ENCODE data around the gene ATAD3A. TPM values are rescaled to one million over a fixed set of nuclear protein-coding genes. Genes with fewer than 3 reads are reported as not detected.
"Not testable (repeated sequence)": the region's sequence is repeated elsewhere in the genome, so short reads cannot be mapped to it uniquely, and the experiment has no call there.

Gene ATAD3A
- total and polyA plus RNA-seq, 9 of the 15 experiments (the other 6 are each of a cell fraction or from before 2014, with no cell fraction given): 0.10 to 173 (median 36.7) TPM

- TF ChIP-seq CC2D1A (IDR thresholded peaks at IDR 0.05): peak; percentile 50; the same call in 1 of the 2 replicates
- peak; percentile 78 for TF ChIP-seq DACH1 (IDR thresholded peaks at IDR 0.05; ENCODE audit: partially characterized antibody)
- TF ChIP-seq MNT (conservative IDR thresholded peaks at IDR 0.05): peak; percentile 73 to 75
- TF ChIP-seq TOE1 (IDR thresholded peaks at IDR 0.05; ENCODE audit: borderline replicate concordance): peak; percentile 94
- TF ChIP-seq TOE1 (CRISPR knock-in tag; IDR thresholded peaks at IDR 0.05; ENCODE audit: borderline replicate concordance, low read depth); PBX2 (CRISPR knock-in tag; IDR thresholded peaks at IDR 0.05; ENCODE audit: low read depth): not testable (repeated sequence)
- peak; percentile 72 for TF ChIP-seq BCOR (IDR thresholded peaks at IDR 0.05)
- TF ChIP-seq LEF1 (IDR thresholded peaks at IDR 0.05): peak; percentile 75; the same call in 1 of the 2 replicates
- TF ChIP-seq PBX2 (tag; conservative IDR thresholded peaks at IDR 0.05; ENCODE audit: low read depth): peak; percentile 87
- TF ChIP-seq ARID1B (IDR thresholded peaks at IDR 0.05): peak; percentile 51; the same call in 1 of the 2 replicates
- peak; percentile 74; the same call in 1 of the 2 replicates for TF ChIP-seq TARDBP (IDR thresholded peaks at IDR 0.05)
- TF ChIP-seq MTA3 (IDR thresholded peaks at IDR 0.05; ENCODE audit: borderline replicate concordance): peak; percentile 40; the same call in 1 of the 2 replicates
- peak; percentile 66 for TF ChIP-seq DPF2 (IDR thresholded peaks at IDR 0.05)
- TF ChIP-seq FOSL1 (tag; conservative IDR thresholded peaks at IDR 0.05): 0 out of 2 replicates have a peak, but pooled peaks have one; percentile 38
- peak in 1 of 2 experiments; percentile 20; a peak in 1 of 4 replicates for TF ChIP-seq ZNF318 (IDR thresholded peaks at IDR 0.05; ENCODE audit: borderline replicate concordance in 1 of 2, low read depth in 1 of 2)
- peak; percentile 52; the same call in 1 of the 2 replicates for TF ChIP-seq SMARCA5 (IDR thresholded peaks at IDR 0.05)
- peak; percentile 27; the same call in 1 of the 2 replicates for TF ChIP-seq SMARCE1 (IDR thresholded peaks at IDR 0.05)
Measured at GRCh38 chr1:1504777-1505365, 7.1 kb upstream of the ATAD3A start (continued).

All from K562 (cell line).